ENCODE results near the gene ACTG2.

DNA sequence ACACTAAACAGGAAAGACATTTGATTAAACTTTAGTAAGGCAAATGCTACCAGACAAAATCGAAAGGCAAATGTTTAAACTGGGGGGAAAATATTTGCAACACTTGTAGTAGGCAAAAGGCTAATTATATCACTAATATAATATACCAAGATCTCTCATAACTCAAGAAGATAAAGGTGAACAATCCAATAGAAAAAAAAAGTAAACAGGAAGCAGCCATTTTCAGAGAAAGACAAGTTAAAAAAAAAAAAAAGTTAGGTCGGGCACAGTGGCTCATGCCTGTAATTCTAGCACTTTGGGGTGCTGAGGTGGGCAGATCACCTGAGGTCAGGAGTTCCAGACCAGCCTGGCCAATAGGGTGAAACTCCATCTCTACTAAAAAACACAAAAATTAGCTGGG, 4.4 kb upstream of the ACTG2 start:
- TF ChIP-seq EZH2 (IDR thresholded peaks at IDR 0.05; ENCODE audit: insufficient read depth, poor library complexity, severe bottlenecking) (no peak), EZH2phosphoT487 (IDR thresholded peaks at IDR 0.05; ENCODE audit: insufficient read depth, low read depth) (no peak)
